SKM-1 (cell line): ENCODE results near the gene SYT8.
"Not testable (repeated sequence)": the region's sequence is repeated elsewhere in the genome, so short reads cannot be mapped to it uniquely, and the experiment has no call there.

ENCODE experiments used
- DNase-seq: peaks from one replicate; lab custom pipeline; 2025; ENCODE audit not compliant: unreplicated experiment; lab: John Stamatoyannopoulos, UW

SYT8 gene

GRCh38 chr11:1883346-1884302 is 48.8 kb downstream of the SYT8 start:
- DNase-seq: no peak

- no peak for DNase-seq
Observed at GRCh38 chr11:1884303-1884700, 49.5 kb downstream of the SYT8 start.

- not testable (repeated sequence) for DNase-seq
Observed at GRCh38 chr11:1886551-1886950, 51.8 kb downstream of the SYT8 start.
